OCI-LY1 (cell line): ENCODE measurements around the gene CFAP210.

Source experiments
- CTCF ChIP-seq: fragments of 200-600 bp; sonication (generic), shearing (Covaris generic); IDR thresholded peaks from 2 replicates; pipeline ENCODE4 v1.5.1; 2017; ENCODE audit warnings: mild to moderate bottlenecking, antibody characterized with exemption, low read length, moderate library complexity, mixed read lengths
- EZH2 ChIP-seq: fragments of 200-600 bp; sonication (generic), shearing (Covaris generic); IDR thresholded peaks from 2 replicates; pipeline ENCODE4 v1.8.0; 2017; ENCODE audit warnings: borderline replicate concordance, mixed run types, mild to moderate bottlenecking, antibody characterized with exemption, low read length, moderate library complexity, mixed read lengths

DNA sequence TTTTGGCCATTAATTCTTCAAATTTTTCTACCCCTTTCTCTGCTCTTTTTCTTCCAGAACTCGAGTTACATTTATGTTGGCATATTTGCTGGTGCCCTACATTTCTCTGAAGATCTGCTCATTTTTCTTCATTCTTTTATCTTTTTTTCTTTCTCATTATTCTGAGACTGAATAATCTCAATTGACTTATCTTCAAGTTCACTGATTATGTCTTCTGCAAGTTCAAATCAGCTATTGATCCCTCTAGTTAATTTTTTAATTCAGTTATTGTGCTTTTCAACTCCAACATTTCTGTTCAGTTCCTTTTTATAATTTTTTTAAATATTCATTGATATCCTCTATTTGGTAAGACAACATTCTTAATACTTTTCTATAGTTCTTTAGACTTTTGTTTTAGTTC lies 3.2 kb downstream of the CFAP210 start:
- TF ChIP-seq CTCF (no peak), EZH2 (no peak)
